PC-3 (cell line): ENCODE results near the gene AMH.

Experiments used
- EZH2 ChIP-seq: fragments of 300-600 bp; sonication (generic); IDR thresholded peaks from one replicate; pipeline ENCODE4 v1.6.1; 2017; ENCODE audit warnings: antibody characterized with exemption, mild to moderate bottlenecking, low read length; ENCODE audit not compliant: unreplicated experiment
- EZH2phosphoT487 ChIP-seq: fragments of 300-600 bp; sonication (generic); IDR thresholded peaks from 2 replicates; pipeline ENCODE4 v1.6.1; 2018; ENCODE audit warnings: mild to moderate bottlenecking, antibody characterized with exemption, low read length, borderline replicate concordance
- TF ChIP-seq, protein P1 (sequence below): fragments of 300-600 bp; sonication (generic); conservative IDR thresholded peaks from 2 replicates; pipeline ENCODE4 v1.5.1; 2017; ENCODE audit warnings: antibody characterized with exemption, low read depth, mild to moderate bottlenecking, low read length

DNA sequence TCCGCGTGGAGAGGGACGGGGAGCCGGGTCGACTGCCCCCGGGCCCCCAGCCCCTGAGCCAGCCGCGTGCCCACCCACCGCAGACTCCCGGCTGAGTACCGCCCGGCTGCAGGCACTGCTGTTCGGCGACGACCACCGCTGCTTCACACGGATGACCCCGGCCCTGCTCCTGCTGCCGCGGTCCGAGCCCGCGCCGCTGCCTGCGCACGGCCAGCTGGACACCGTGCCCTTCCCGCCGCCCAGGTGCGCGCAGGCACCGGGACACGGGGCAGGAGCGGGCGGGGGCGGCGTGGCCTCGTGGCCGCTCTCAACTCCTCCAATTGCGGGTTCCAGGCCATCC lies 1.6 kb downstream of the AMH start:
- no peak for TF ChIP-seq EZH2phosphoT487
- TF ChIP-seq, protein P1, sequence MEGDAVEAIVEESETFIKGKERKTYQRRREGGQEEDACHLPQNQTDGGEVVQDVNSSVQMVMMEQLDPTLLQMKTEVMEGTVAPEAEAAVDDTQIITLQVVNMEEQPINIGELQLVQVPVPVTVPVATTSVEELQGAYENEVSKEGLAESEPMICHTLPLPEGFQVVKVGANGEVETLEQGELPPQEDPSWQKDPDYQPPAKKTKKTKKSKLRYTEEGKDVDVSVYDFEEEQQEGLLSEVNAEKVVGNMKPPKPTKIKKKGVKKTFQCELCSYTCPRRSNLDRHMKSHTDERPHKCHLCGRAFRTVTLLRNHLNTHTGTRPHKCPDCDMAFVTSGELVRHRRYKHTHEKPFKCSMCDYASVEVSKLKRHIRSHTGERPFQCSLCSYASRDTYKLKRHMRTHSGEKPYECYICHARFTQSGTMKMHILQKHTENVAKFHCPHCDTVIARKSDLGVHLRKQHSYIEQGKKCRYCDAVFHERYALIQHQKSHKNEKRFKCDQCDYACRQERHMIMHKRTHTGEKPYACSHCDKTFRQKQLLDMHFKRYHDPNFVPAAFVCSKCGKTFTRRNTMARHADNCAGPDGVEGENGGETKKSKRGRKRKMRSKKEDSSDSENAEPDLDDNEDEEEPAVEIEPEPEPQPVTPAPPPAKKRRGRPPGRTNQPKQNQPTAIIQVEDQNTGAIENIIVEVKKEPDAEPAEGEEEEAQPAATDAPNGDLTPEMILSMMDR, result no peak
- no peak for TF ChIP-seq EZH2
